Activated T-cell treated with anti-CD3 and anti-CD28 coated beads, Interleukin-2, amount 50 U/mL, for 24 hours (primary cell): ENCODE results near the gene TTYH1.
A peak's percentile ranks its signal among the peaks of the same experiment; 100 is the strongest.

Experiments used
- DNase-seq: peaks from one replicate; pipeline ENCODE4 v3.0.0-alpha.2; 2020
- H3K27ac Mint-ChIP-seq: 2 replicates; pipeline ENCODE4 v1.8.0; 2020; ENCODE audit warnings: mild to moderate bottlenecking, mixed read lengths
- H3K27me3 Mint-ChIP-seq: 2 replicates; pipeline ENCODE4 v1.8.0; 2020; ENCODE audit warnings: mixed read lengths
- H3K36me3 Mint-ChIP-seq: 2 replicates; pipeline ENCODE4 v1.8.0; 2020; ENCODE audit warnings: low read depth, mixed read lengths
- H3K4me1 Mint-ChIP-seq: 2 replicates; pipeline ENCODE4 v1.8.0; 2020; ENCODE audit warnings: low read depth, mixed read lengths
- H3K4me3 Mint-ChIP-seq: 2 replicates; pipeline ENCODE4 v1.8.0; 2020; ENCODE audit warnings: mild to moderate bottlenecking, moderate library complexity, mixed read lengths
- H3K9me3 Mint-ChIP-seq: 2 replicates; pipeline ENCODE4 v1.8.0; 2020; ENCODE audit warnings: mixed read lengths

The TTYH1 gene

DNA sequence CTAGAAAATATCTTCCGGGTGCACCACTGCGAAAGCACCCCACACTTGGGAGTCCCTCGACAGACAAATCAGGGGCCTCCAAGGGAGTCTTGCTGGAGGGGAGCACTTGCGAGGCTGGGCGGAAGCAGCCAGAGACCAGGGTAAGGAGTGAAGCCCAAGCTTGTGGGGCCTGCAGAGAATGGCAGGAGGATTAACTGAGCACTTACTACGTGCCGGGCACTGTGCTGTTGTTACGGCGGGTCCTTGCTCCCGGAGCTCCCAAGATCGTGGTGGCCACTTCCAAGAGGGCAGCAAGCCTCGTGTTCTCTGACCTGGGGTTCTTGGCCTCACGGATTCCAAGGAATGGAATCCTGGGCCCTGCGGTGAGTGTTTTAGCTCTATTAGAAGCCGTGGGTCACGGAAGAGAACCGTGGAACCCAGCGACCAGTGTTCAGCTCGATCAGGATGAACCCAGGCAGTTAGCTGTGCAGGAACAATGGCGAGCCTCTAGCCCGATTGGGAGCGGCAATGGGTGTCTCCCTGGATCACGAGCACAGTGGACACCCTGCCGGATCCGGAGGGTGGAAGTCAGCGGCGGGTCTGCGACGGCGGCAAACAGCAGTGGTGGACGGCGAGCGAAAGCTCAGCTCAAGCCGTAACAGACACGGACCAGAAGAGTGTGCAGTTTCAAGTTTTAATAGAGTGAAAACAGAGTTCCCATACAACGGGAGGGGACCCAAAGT is 9.6 kb downstream of the TTYH1 start:
- Mint-ChIP-seq H3K27ac (no peak overlapping the region), H3K4me3 (no peak overlapping the region), H3K9me3 (no peaks in the 10 kb centered on the region), H3K27me3 (peaks cover 64% of the 10 kb centered on the region), H3K36me3 (no peaks in the 10 kb centered on the region), H3K4me1 (no peaks in the 10 kb centered on the region)
- no peak for DNase-seq

DNA sequence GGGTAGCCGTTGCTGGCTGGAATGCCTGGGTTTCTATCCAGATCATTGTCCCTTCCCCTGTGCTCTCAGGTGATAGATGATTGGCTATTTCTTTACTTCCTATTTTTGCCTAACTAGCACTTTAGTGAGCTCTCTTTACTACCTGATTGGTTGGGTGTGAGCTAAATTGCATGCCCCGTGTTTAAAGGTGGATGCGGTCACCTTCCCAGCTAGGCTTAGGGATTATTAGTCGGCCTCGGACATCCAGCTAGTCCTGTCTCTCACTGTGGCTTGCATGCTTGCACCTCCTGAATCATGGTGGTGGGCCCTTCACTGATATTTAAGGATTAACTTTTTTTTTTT is 10.1 kb downstream of the TTYH1 start:
- DNase-seq: no peak
- H3K4me1 Mint-ChIP-seq: no peaks in the 10 kb centered on the region
- no peaks in the 10 kb centered on the region for H3K36me3 Mint-ChIP-seq
- no peak overlapping the region for H3K27ac Mint-ChIP-seq
- no peak overlapping the region for H3K4me3 Mint-ChIP-seq
- no peaks in the 10 kb centered on the region for H3K9me3 Mint-ChIP-seq
- H3K27me3 Mint-ChIP-seq: peaks cover 62% of the 10 kb centered on the region

DNA sequence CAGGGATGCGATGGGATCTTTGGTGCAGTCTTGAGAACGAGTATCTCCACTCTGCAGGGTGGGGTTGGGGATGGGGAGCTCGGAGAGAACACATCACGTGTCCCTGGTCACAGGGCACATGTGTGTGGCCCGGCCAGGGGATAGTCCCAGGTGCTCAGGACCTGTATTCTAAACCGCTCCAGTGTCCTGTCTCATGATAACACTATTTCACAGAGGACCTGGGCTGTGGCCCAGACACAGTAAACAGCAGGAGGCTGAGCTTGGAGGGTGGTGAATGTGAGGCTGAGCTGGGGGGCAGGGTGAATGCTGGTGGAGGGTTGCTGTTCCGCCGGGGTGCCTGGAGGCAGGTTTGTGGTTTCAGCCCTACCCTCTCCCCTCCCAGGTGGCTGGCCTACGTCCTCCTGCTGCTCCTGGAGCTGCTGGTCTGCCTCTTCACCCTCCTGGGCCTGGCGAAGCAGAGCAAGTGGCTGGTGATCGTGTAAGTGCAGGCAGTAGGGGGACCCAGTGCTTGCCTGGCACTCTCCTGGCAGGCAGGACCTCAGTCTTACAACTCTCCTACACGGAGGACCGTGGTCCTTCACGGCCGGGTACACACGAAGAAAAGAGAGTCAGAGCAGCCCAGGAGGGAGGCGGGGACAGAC is 11.1 kb downstream of the TTYH1 start:
- Mint-ChIP-seq H3K27me3 (peaks cover 58% of the 10 kb centered on the region), H3K27ac (no peak overlapping the region), H3K36me3 (no peaks in the 10 kb centered on the region), H3K9me3 (no peaks in the 10 kb centered on the region), H3K4me3 (no peak overlapping the region), H3K4me1 (peaks cover 5% of the 10 kb centered on the region)
- DNase-seq: no peak

DNA sequence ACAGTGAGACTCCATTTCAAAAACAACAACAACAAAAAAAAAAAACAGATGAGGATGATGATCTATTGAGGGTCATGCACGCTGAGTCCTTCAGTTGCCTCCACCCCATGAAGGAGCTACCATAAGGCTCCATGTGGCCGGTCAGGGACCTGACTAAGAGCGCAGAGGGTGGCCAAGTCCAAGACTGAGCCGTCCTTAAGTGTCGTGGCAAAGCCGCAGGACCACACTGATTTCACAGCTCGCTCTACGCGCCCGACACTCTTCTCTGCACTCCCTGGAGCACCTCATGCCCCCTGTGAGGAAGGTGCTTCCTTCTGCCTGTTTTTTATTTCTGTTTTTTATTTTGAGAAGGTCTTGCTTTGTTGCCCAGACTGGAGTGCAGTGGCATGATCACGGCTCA is 12.3 kb downstream of the TTYH1 start:
- Mint-ChIP-seq H3K36me3 (no peaks in the 10 kb centered on the region), H3K4me1 (peaks cover 5% of the 10 kb centered on the region), H3K4me3 (no peak overlapping the region), H3K9me3 (no peaks in the 10 kb centered on the region), H3K27ac (no peak overlapping the region), H3K27me3 (peaks cover 55% of the 10 kb centered on the region)
- DNase-seq: no peak

DNA sequence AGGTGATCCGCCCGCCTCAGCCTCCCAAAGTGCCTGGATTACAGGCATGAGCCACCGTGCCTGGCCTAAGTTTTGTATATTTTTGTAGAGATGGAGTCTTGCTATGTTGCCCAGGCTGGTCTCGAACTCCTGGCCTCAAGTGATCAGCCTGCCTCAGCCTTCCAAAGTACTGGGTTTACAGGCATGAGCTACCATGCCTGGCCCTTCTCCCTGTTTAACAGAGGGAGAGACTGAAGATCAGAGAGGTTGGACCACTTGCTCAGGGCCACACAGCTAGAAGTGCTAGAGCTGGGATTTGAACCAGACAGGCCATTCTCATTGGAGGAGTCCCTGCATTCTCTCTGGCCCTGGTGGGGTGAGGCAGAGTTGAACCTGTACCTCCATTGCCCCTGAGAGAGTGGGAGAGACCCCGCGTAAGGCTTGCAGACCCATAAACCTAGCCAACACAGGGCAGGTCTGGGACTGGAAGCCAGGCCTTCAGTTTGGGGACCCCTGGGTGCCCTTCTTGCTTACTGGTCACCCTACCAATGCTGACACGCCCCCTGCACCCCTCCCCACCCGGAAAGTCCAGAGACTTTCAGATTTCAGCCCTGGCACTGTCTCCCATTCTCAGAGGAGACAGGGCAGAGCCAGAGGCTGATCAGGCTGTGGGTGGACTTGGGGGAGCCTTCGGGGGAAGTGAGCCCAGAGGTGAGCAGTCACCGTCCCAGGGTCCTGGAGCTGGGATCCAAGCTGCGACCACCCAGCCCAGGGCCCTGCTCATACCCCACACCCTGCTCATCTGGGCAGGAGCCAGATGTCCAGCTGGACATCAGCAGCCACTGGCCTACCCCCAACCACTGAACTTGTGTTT is 13.3 kb downstream of the TTYH1 start:
- Mint-ChIP-seq H3K4me1 (peaks cover 5% of the 10 kb centered on the region), H3K9me3 (no peaks in the 10 kb centered on the region), H3K36me3 (no peaks in the 10 kb centered on the region), H3K27ac (no peak overlapping the region), H3K4me3 (no peak overlapping the region), H3K27me3 (peaks cover 50% of the 10 kb centered on the region)
- DNase-seq: no peak

DNA sequence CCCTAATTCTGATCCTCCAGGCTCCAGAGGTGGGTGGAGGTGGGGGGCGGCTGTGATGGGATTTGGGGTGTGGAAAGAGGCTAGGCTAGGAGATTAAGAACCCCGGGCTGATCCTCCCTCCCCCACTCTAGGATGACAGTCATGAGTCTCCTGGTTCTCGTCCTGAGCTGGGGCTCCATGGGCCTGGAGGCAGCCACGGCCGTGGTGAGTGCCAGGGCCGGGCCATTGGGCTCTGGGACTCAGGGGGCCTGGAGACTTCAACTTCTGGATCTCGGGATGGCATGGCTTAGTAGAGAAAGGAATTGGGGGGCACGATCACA is 13.9 kb downstream of the TTYH1 start:
- H3K27ac Mint-ChIP-seq: no peak overlapping the region
- H3K27me3 Mint-ChIP-seq: peaks cover 44% of the 10 kb centered on the region
- H3K36me3 Mint-ChIP-seq: no peaks in the 10 kb centered on the region
- H3K9me3 Mint-ChIP-seq: no peaks in the 10 kb centered on the region
- no peak for DNase-seq
- peaks cover 8% of the 10 kb centered on the region for H3K4me1 Mint-ChIP-seq
- H3K4me3 Mint-ChIP-seq: no peak overlapping the region

DNA sequence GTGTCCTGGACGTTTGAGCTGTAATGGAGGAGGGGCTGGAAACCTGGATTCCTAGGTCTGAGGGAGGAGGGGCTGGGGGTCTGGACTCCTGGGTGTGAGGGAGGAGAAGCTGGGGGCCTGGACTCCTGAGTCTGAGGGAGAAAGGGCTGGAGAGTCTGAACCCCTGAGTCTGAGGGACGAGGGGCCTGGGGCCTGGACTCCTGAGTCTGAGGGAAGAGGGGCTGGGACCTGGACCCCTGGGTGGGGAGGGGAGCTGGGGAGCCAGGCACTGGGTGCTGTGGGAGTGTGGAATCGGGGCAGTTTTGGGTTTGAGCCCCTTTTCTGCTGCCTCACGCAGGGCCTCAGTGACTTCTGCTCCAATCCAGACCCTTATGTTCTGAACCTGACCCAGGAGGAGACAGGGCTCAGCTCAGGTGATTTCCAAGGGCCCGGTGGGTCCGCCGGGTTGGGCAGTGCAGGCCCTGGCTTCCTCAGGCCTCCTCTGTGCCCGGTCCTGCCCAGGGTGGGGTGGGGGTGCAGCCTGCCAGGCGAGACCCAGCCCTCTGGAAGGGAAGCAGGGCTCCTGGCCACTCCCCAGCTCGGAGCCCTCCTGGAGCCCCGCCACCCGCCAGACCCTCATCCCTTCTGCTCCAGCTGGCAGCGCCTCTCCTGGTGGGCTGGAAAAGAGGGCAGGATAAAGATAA is 14.4 kb downstream of the TTYH1 start:
- H3K36me3 Mint-ChIP-seq: no peaks in the 10 kb centered on the region
- H3K9me3 Mint-ChIP-seq: no peaks in the 10 kb centered on the region
- DNase-seq: no peak
- peaks cover 12% of the 10 kb centered on the region for H3K4me1 Mint-ChIP-seq
- peaks cover 39% of the 10 kb centered on the region for H3K27me3 Mint-ChIP-seq
- H3K4me3 Mint-ChIP-seq: no peak overlapping the region
- no peak overlapping the region for H3K27ac Mint-ChIP-seq

DNA sequence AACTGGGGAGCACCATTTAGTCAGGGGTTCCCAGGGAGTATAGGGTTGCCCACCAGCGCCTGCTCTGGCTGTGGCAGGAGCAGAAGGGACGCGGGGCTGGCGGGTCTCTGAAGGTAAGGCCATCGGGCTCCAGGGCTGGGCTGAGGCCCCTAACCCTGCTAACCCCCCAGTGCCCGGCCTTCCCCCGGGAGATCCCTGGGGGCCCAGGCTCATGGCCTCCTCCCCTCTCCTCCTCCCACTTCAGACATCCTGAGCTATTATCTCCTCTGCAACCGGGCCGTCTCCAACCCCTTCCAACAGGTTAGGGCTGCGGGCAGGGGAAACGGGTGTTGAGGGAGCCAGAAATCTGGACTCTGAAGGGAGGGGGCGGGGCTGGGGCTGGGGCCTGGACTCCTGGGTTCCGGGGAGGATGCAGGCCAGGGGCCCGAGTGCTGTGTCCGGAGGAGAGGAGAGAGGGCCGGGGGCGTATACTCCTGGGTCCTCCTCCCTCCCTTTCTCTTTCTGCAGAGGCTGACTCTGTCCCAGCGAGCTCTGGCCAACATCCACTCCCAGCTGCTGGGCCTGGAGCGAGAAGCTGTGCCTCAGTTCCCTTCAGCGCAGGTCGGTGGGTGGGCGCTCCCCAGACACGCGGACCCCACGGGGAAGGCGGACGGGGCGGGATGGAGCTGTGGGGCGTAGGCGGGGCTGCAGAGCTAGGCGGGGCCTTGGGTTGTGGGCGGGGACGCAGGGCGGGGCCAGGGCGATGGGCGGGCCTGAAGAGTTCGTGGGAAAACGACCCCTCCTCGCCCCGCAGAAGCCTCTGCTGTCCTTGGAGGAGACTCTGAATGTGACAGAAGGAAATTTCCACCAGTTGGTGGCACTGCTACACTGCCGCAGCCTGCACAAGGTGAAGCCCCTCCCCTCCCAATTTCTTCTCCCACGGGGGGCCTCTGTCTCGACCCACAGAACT is 15.3 kb downstream of the TTYH1 start:
- no peaks in the 10 kb centered on the region for H3K9me3 Mint-ChIP-seq
- H3K4me3 Mint-ChIP-seq: peak overlapping the region; percentile 35
- H3K36me3 Mint-ChIP-seq: peaks cover 2% of the 10 kb centered on the region
- no peak overlapping the region for H3K27ac Mint-ChIP-seq
- H3K4me1 Mint-ChIP-seq: peaks cover 18% of the 10 kb centered on the region
- peak; percentile 71 for DNase-seq
- peaks cover 30% of the 10 kb centered on the region for H3K27me3 Mint-ChIP-seq

DNA sequence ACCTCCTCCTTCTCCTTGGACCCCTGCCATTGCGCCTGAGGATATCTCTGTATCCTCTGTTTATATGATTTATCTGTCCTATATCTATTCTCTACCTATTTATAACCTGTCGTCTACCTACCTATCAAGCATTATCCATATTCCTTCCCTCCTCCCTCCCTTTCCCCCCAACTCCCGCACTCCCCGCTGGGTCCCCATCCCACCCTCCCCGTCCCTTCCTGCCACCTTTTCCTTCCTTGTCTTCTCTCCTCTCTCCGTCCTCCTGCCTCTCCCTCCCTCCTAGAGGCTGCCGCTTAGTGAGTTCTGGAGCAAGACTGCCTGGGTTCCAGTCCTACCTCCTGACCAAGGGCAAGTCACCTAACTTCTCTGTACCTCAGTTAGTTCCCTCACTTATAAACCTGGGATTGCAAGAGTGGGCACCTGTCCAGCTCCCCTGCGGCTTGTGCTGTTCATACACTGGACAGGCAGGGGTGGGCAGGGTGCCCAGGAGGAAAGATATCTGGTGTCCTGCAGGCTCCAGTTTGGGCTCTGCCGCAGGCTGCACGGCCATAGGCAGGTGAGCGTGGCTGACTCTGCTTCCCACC is 16.1 kb downstream of the TTYH1 start:
- DNase-seq: no peak
- H3K27ac Mint-ChIP-seq: no peak overlapping the region
- peaks cover 18% of the 10 kb centered on the region for H3K4me1 Mint-ChIP-seq
- peaks cover 2% of the 10 kb centered on the region for H3K36me3 Mint-ChIP-seq
- peaks cover 22% of the 10 kb centered on the region for H3K27me3 Mint-ChIP-seq
- H3K9me3 Mint-ChIP-seq: no peaks in the 10 kb centered on the region
- peak overlapping the region; percentile 35 for H3K4me3 Mint-ChIP-seq

DNA sequence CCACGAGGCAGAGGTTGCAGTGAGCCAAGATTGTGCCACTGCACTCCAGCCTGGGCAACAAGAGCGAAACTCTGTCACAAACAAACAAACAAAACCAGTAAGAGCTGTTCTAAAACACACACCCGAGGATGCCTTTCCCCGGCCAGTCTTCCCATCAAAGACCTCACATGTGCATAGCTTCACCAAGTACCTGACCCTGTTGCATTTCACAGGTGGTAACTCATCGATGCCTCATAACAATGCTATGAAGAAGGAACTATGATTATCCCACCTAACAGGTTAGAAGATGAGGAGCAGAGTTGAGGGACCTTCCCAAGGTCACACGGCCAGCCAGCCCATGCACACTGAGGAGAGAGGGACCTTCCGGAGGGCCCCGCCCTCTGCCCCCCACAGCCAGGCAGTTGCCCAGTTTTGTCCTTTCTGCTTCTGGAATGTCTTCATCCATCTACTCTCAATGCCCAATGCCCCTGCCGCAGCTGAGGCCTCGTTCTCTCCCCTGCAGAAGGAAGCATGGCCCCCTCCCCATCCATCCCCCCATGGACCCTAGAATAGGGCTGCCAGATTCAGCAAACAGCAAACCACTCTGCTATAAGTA is 17.0 kb downstream of the TTYH1 start:
- H3K4me1 Mint-ChIP-seq: peaks cover 18% of the 10 kb centered on the region
- peaks cover 17% of the 10 kb centered on the region for H3K27me3 Mint-ChIP-seq
- no peak for DNase-seq
- no peaks in the 10 kb centered on the region for H3K9me3 Mint-ChIP-seq
- no peak overlapping the region for H3K4me3 Mint-ChIP-seq
- peaks cover 4% of the 10 kb centered on the region for H3K36me3 Mint-ChIP-seq
- no peak overlapping the region for H3K27ac Mint-ChIP-seq

DNA sequence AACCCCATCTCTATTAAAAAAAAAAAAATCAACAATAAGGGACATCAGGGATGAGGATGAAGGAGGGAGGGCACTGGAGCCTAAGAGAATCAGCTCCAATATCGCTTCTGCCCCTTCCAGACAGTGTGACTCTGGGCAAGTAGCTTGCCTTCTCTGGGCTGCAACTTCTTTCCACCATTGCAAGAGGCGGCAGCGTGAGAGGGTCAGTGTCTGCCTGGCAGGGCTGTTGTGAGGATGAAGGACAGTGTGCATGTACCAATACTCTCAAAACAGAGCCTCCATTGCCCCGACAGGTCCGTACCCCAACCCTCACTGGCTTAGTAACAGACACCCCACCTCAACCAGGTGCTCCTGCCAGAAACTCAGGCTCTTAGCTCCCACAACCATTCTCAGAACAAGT is 18.4 kb downstream of the TTYH1 start:
- Mint-ChIP-seq H3K9me3 (no peaks in the 10 kb centered on the region), H3K36me3 (peaks cover 12% of the 10 kb centered on the region), H3K4me3 (no peak overlapping the region), H3K27me3 (peaks cover 8% of the 10 kb centered on the region), H3K27ac (no peak overlapping the region), H3K4me1 (peaks cover 18% of the 10 kb centered on the region)
- no peak for DNase-seq

DNA sequence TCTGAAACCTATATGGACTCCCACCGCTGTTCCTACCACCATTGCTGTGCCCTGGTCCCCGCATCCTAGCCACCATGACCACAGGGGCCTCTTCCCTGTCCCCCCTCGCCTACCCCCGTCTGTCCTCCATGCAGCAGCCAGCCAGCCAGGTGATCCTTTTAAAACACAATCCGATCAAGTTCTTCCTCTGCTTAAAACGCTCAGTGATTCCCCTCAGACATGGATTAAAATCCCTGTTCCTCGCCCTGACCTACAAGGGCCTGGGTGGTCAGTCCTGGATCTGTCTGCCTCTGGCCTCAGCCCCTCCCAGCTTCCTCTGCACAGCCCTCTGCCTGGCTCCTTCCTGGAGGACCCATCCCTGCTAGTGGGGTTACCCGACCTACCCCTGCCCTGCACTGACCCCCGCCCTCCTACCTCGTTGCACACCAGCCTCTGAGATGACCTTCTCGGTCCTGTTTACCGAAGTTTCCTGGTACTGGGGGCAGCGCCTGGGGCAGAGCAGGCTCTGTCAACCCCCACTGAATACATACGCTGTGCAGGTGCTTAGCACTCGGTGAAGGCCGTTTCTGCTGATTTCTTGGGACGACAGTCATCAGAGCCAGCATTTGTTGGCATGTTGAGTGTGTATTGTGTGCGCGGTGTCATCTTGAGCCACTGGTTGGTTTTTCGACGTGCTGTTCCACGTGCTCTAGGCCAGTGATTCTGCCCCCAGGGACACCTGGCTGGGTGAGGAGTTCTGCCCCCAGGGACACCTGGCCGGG is 19.0 kb downstream of the TTYH1 start:
- no peak overlapping the region for H3K27ac Mint-ChIP-seq
- peaks cover 18% of the 10 kb centered on the region for H3K36me3 Mint-ChIP-seq
- peaks cover 24% of the 10 kb centered on the region for H3K4me1 Mint-ChIP-seq
- peaks cover 2% of the 10 kb centered on the region for H3K27me3 Mint-ChIP-seq
- DNase-seq: no peak
- H3K9me3 Mint-ChIP-seq: no peaks in the 10 kb centered on the region
- no peak overlapping the region for H3K4me3 Mint-ChIP-seq

DNA sequence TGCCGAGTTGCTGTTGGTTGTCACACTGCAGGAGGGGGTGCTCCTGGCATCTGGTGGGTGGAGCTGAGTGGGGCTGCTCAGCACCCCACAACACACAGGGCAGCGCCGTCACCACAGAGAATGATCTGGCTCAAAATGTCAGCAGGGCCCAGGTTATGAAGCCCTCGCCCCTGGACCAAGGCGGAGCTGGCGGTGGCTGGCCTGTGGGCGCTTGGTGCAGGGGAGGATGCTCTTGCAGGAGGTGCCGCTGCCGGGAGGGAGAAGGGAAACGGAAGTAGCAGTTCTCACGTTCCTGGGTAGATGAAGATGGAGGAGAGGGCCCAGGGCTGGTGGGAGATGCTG is 19.6 kb downstream of the TTYH1 start:
- Mint-ChIP-seq H3K9me3 (no peaks in the 10 kb centered on the region), H3K36me3 (peaks cover 19% of the 10 kb centered on the region), H3K27ac (peak overlapping the region; percentile 5), H3K27me3 (no peaks in the 10 kb centered on the region), H3K4me1 (peaks cover 28% of the 10 kb centered on the region), H3K4me3 (no peak overlapping the region)
- no peak for DNase-seq
